HEK293 (cell line): ENCODE results near the gene CNTLN.

Experiments used
- CTCF ChIA-PET: fragments of 350-600 bp; formaldehyde crosslinking; extraction: SDS; loops from one replicate; lab custom pipeline; 2021; ENCODE audit warnings: antibody characterized with exemption; lab: Yijun Ruan, JAX
- POLR2A ChIA-PET: fragments of 300-600 bp; formaldehyde crosslinking; extraction: SDS; loops from one replicate; lab custom pipeline; 2020; ENCODE audit warnings: antibody characterized with exemption, inconsistent platforms; lab: Yijun Ruan, JAX
- H3K27ac ChIP-seq: fragments of 200-500 bp; sonication (Bioruptor generic); 2 replicates; pipeline ENCODE4 v1.5.1; 2014; ENCODE audit warnings: low read depth, low read length, control low read depth, inconsistent platforms; ENCODE audit errors: extremely low read depth
- H3K36me3 ChIP-seq, 2 experiments: fragments of 200-500 bp in 1 of 2; sonication (Bioruptor generic) in 1 of 2; 1 replicate in 1 of 2; 2 replicates in 1 of 2; pipeline ENCODE4 v1.5.1; 2014 to 2017; ENCODE audit warnings: inconsistent platforms in 2 of 2, low read length in 2 of 2; ENCODE audit not compliant: control insufficient read depth in 2 of 2, insufficient read depth in 1 of 2
- H3K4me1 ChIP-seq: fragments of 200-500 bp; sonication (Bioruptor generic); 2 replicates; pipeline ENCODE4 v1.5.1; 2014; ENCODE audit warnings: mild to moderate bottlenecking, low read length, inconsistent platforms; ENCODE audit not compliant: control insufficient read depth, insufficient read depth
- H3K4me3 ChIP-seq: 2 replicates; pipeline ENCODE4 v1.5.1; 2011; ENCODE audit warnings: low read depth, mild to moderate bottlenecking, control low read depth, low read length, moderate library complexity
- H3K9me3 ChIP-seq: fragments of 200-500 bp; sonication (Bioruptor generic); 2 replicates; pipeline ENCODE4 v1.5.1; 2014; ENCODE audit warnings: low read depth, low read length, inconsistent platforms; ENCODE audit not compliant: control insufficient read depth, insufficient read depth
- ATF2 ChIP-seq: fragments of 450-650 bp; formaldehyde crosslinking; IDR thresholded peaks from 2 replicates; pipeline ENCODE4 v1.5.1; 2016; ENCODE audit warnings: missing biosample characterization, missing genetic modification characterization, low read depth
- EGR2 ChIP-seq: fragments of 450-650 bp; formaldehyde crosslinking; IDR thresholded peaks from 2 replicates; pipeline ENCODE4 v1.5.1; 2016; ENCODE audit warnings: low read depth, missing biosample characterization, missing genetic modification characterization
- GLI4 ChIP-seq: fragments of 450-650 bp; formaldehyde crosslinking; IDR thresholded peaks from 2 replicates; pipeline ENCODE4 v1.5.1; 2016; ENCODE audit warnings: missing biosample characterization, missing genetic modification characterization
- HIC1 ChIP-seq: fragments of 450-650 bp; formaldehyde crosslinking; IDR thresholded peaks from 2 replicates; pipeline ENCODE4 v1.5.1; 2016; ENCODE audit warnings: missing biosample characterization, missing genetic modification characterization
- HOXD13 ChIP-seq: sonication (generic); formaldehyde crosslinking; IDR thresholded peaks from 2 replicates; pipeline ENCODE4 v1.8.0; 2022; ENCODE audit warnings: missing genetic modification reagents, borderline replicate concordance
- KLF1 ChIP-seq: fragments of 450-650 bp; formaldehyde crosslinking; IDR thresholded peaks from 2 replicates; pipeline ENCODE4 v1.5.1; 2016; ENCODE audit warnings: missing biosample characterization, missing genetic modification characterization
- KLF10 ChIP-seq: fragments of 450-650 bp; IDR thresholded peaks from 2 replicates; pipeline ENCODE4 v1.5.1; 2018; ENCODE audit warnings: missing biosample characterization, mild to moderate bottlenecking, missing genetic modification characterization
- KLF16 ChIP-seq: fragments of 450-650 bp; formaldehyde crosslinking; IDR thresholded peaks from 2 replicates; pipeline ENCODE4 v1.5.1; 2017; ENCODE audit warnings: missing biosample characterization, missing genetic modification characterization
- REST ChIP-seq: fragments of 450-650 bp; formaldehyde crosslinking; IDR thresholded peaks from 2 replicates; pipeline ENCODE4 v1.5.1; 2016; ENCODE audit warnings: missing biosample characterization, missing genetic modification characterization
- TSHZ1 ChIP-seq: fragments of 450-650 bp; formaldehyde crosslinking; IDR thresholded peaks from 2 replicates; pipeline ENCODE4 v1.5.1; 2016; ENCODE audit warnings: missing biosample characterization, missing genetic modification characterization, borderline replicate concordance
- ZNF155 ChIP-seq: fragments of 450-650 bp; formaldehyde crosslinking; IDR thresholded peaks from 2 replicates; pipeline ENCODE4 v1.5.1; 2016; ENCODE audit warnings: missing biosample characterization, missing genetic modification characterization
- ZNF354C ChIP-seq: fragments of 450-650 bp; formaldehyde crosslinking; IDR thresholded peaks from 2 replicates; pipeline ENCODE4 v1.5.1; 2016; ENCODE audit warnings: missing biosample characterization, missing genetic modification characterization, low read depth, borderline replicate concordance
- ZNF404 ChIP-seq: fragments of 450-650 bp; formaldehyde crosslinking; IDR thresholded peaks from 2 replicates; pipeline ENCODE4 v1.5.1; 2017; ENCODE audit warnings: missing biosample characterization, missing genetic modification characterization
- ZNF521 ChIP-seq: fragments of 450-650 bp; formaldehyde crosslinking; IDR thresholded peaks from 2 replicates; pipeline ENCODE4 v1.5.1; 2017; ENCODE audit warnings: missing biosample characterization, mild to moderate bottlenecking, missing genetic modification characterization
- ZNF544 ChIP-seq: fragments of 450-650 bp; formaldehyde crosslinking; IDR thresholded peaks from 2 replicates; pipeline ENCODE4 v1.5.0; 2017; ENCODE audit warnings: missing biosample characterization, missing genetic modification characterization
- ZNF560 ChIP-seq: fragments of 450-650 bp; formaldehyde crosslinking; IDR thresholded peaks from 2 replicates; pipeline ENCODE4 v1.5.1; 2017; ENCODE audit warnings: missing biosample characterization, missing genetic modification characterization, borderline replicate concordance
- ZNF596 ChIP-seq: fragments of 450-650 bp; IDR thresholded peaks from 2 replicates; pipeline ENCODE4 v1.5.0; 2018; ENCODE audit warnings: missing biosample characterization, mild to moderate bottlenecking, missing genetic modification characterization, moderate library complexity
- ZNF624 ChIP-seq: fragments of 450-650 bp; formaldehyde crosslinking; IDR thresholded peaks from 2 replicates; pipeline ENCODE4 v1.5.1; 2017; ENCODE audit warnings: missing biosample characterization, missing genetic modification characterization
- ZNF692 ChIP-seq: fragments of 450-650 bp; formaldehyde crosslinking; IDR thresholded peaks from 2 replicates; pipeline ENCODE4 v1.5.1; 2016; ENCODE audit warnings: missing biosample characterization, missing genetic modification characterization
- ZNF701 ChIP-seq: fragments of 450-650 bp; formaldehyde crosslinking; IDR thresholded peaks from 2 replicates; pipeline ENCODE4 v1.5.1; 2016; ENCODE audit warnings: missing biosample characterization, missing genetic modification characterization

CNTLN gene

GRCh38 chr9:17423681-17424011 is 288.8 kb downstream of the CNTLN start:
- POLR2A ChIA-PET = no interaction called here
- no peaks in the 10 kb centered on the region for H3K4me1 ChIP-seq
- no peak overlapping the region for H3K4me3 ChIP-seq
- H3K9me3 ChIP-seq = no peaks in the 10 kb centered on the region
- TF ChIP-seq EGR2 (no peak), ZNF624 (no peak), ZNF155 (tag by site-specific recombination) (no peak), ZNF404 (tag by site-specific recombination) (no peak), KLF10 (no peak), ATF2 (tag by site-specific recombination) (no peak), ZNF544 (tag by site-specific recombination) (no peak), REST (tag by site-specific recombination) (no peak), HIC1 (no peak), ZNF560 (tag by site-specific recombination) (no peak)
- CTCF ChIA-PET = no interaction called here
- H3K27ac ChIP-seq = no peak overlapping the region
- no peaks in the 10 kb centered on the region for H3K36me3 ChIP-seq

- Histone ChIP-seq H3K4me1 (no peaks in the 10 kb centered on the region), H3K4me3 (no peak overlapping the region), H3K27ac (no peak overlapping the region), H3K36me3 (no peaks in the 10 kb centered on the region), H3K9me3 (no peaks in the 10 kb centered on the region)
- CTCF ChIA-PET = interaction anchor here (0.7 kb wide), 1 partner anchor 1300 kb away, joined by 3 read pairs; no protein-coding TSS in a partner anchor
- POLR2A ChIA-PET = no interaction called here
- TF ChIP-seq KLF1 (tag by site-specific recombination) (no peak), ZNF521 (tag by site-specific recombination) (no peak)
Observed at GRCh38 chr9:17425384-17425783, 290.5 kb downstream of the CNTLN start.

GRCh38 chr9:17433526-17433925 is 298.7 kb downstream of the CNTLN start:
- CTCF ChIA-PET = no interaction called here
- TF ChIP-seq ZNF624 = no peak
- no peak for TF ChIP-seq ZNF701 (tag by site-specific recombination)
- TF ChIP-seq TSHZ1 (tag by site-specific recombination) = no peak
- no peak for TF ChIP-seq GLI4 (tag by site-specific recombination)
- TF ChIP-seq ZNF596 (tag by site-specific recombination) = no peak
- no peak for TF ChIP-seq HOXD13 (CRISPR knock-in tag)
- no peak for TF ChIP-seq ZNF354C (tag by site-specific recombination)
- no peak for TF ChIP-seq ZNF692 (tag by site-specific recombination)
- no peak for TF ChIP-seq KLF16 (tag by site-specific recombination)
- TF ChIP-seq ZNF560 (tag by site-specific recombination) = no peak

More at GRCh38 chr9:17433526-17433925, 298.7 kb downstream of the CNTLN start:
- POLR2A ChIA-PET = no interaction called here
- Histone ChIP-seq H3K4me3 (no peak overlapping the region), H3K36me3 (no peaks in the 10 kb centered on the region), H3K27ac (no peak overlapping the region), H3K9me3 (no peaks in the 10 kb centered on the region), H3K4me1 (no peaks in the 10 kb centered on the region)
